Measurements from ENCODE around the gene ANTXRL.

DNA sequence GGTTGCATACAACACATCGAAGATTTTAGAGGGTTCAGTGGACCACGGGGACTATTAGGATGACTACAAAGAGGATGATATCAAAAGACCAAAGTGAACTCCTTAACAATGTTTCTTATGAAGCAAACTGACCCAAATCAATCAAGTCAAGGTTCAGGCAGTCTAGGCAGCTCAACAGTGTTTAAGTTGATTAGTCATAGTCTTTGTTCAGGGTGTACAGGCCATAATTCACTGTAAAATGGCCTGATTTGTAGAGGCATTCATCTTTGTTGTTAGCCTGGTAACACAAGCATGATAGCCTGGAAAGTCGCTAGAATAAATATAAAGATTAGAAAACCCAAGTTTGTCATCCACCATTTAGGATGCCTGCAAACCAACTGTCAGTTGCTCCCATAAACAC lies 32.6 kb downstream of the ANTXRL start:
- TF ChIP-seq POLR2A (IDR thresholded peaks at IDR 0.05; ENCODE audit: low read length) (no peak), GATA1 (IDR thresholded peaks at IDR 0.05; ENCODE audit: low read depth, low read length) (no peak)
